CD8-positive, alpha-beta memory T cell (primary cell): ENCODE measurements around the gene SASH1. TPM values are rescaled to one million over a fixed set of nuclear protein-coding genes. Genes with fewer than 3 reads are reported as not detected.

Experiments
- CTCF ChIA-PET: fragments of 350-600 bp; sonication (Branson Sonifier 250); formaldehyde crosslinking; loops from one replicate; lab custom pipeline; 2021; ENCODE audit warnings: antibody characterized with exemption; lab: Charles Lee
- POLR2A ChIA-PET: fragments of 350-600 bp; sonication (Branson Sonifier 250); formaldehyde crosslinking; loops from one replicate; lab custom pipeline; 2021; ENCODE audit warnings: antibody characterized with exemption; lab: Charles Lee
- DNase-seq, 5 donors: peaks; one replicate each; pipeline versions ENCODE4 v3.0.0 to v3.0.0-alpha.2; 2020 to 2022; ENCODE audit warnings: mixed read lengths in 1 of 5
- H3K27ac ChIP-seq: one replicate; pipeline ENCODE4 v1.7.0; 2013; ENCODE audit warnings: low read depth, mild to moderate bottlenecking, low read length, moderate library complexity
- H3K27me3 ChIP-seq: 2 replicates; pipeline ENCODE4 v1.7.0; 2013; ENCODE audit warnings: low read length, mild to moderate bottlenecking; ENCODE audit not compliant: insufficient read depth, poor library complexity, severe bottlenecking
- H3K36me3 ChIP-seq: 2 replicates; pipeline ENCODE4 v1.7.0; 2013; ENCODE audit warnings: mild to moderate bottlenecking, low read length, moderate library complexity; ENCODE audit not compliant: insufficient read depth
- H3K4me1 ChIP-seq: 2 replicates; pipeline ENCODE4 v1.7.0; 2013; ENCODE audit warnings: mild to moderate bottlenecking, low read length, moderate library complexity; ENCODE audit not compliant: insufficient read depth
- H3K4me3 ChIP-seq: 2 replicates; pipeline ENCODE4 v1.7.0; 2013; ENCODE audit warnings: mild to moderate bottlenecking, low read length
- H3K9me3 ChIP-seq: 2 replicates; pipeline ENCODE4 v1.7.0; 2013; ENCODE audit warnings: mild to moderate bottlenecking, low read length
- H3K27ac Mint-ChIP-seq, 8 donors: one replicate each; pipeline ENCODE4 v1.8.0; 2020 to 2021; ENCODE audit warnings: mixed read lengths in 8 of 8, mild to moderate bottlenecking in 6 of 8, inconsistent platforms in 3 of 8, moderate library complexity in 3 of 8
- H3K27me3 Mint-ChIP-seq, 2 donors: one replicate each; pipeline ENCODE4 v1.8.0; 2020 to 2021; ENCODE audit warnings: mixed read lengths in 2 of 2, mild to moderate bottlenecking in 1 of 2, moderate library complexity in 1 of 2
- H3K36me3 Mint-ChIP-seq, 3 donors: one replicate each; pipeline ENCODE4 v1.8.0; 2020 to 2021; ENCODE audit warnings: mixed read lengths in 3 of 3, inconsistent platforms in 1 of 3, mild to moderate bottlenecking in 1 of 3
- H3K4me1 Mint-ChIP-seq, 3 donors: one replicate each; pipeline ENCODE4 v1.8.0; 2020 to 2021; ENCODE audit warnings: mixed read lengths in 3 of 3, inconsistent platforms in 1 of 3, mild to moderate bottlenecking in 1 of 3
- H3K4me3 Mint-ChIP-seq, 7 donors: one replicate each; pipeline ENCODE4 v1.8.0; 2020 to 2021; ENCODE audit warnings: mixed read lengths in 7 of 7, mild to moderate bottlenecking in 6 of 7, moderate library complexity in 4 of 7, inconsistent platforms in 2 of 7
- H3K9me3 Mint-ChIP-seq, 5 donors: one replicate each; pipeline ENCODE4 v1.8.0; 2020 to 2022; ENCODE audit warnings: mixed read lengths in 5 of 5, mild to moderate bottlenecking in 3 of 5, moderate library complexity in 2 of 5, inconsistent platforms in 1 of 5
- polyA plus RNA-seq: library from polyadenylated mRNA; unstranded; fragments of 300-500 nt; fragmentation: Illumina TruSeq; gene quantifications from one replicate; pipeline ENCODE4 v1.2.3, GENCODE V29; 2021
- total RNA-seq, 2 experiments: library from RNA; stranded (reverse); gene quantifications; one replicate each; pipeline ENCODE4 v1.2.3, GENCODE V29; 2021

Gene SASH1
- total and polyA plus RNA-seq, 3 experiments from 2014 or later: 0.72 to 0.95 TPM; not detected in 1

- Mint-ChIP-seq H3K4me3 (no peak overlapping the region), H3K27ac (no peak overlapping the region)
Measured at GRCh38 chr6:148497257-148497656, 154.6 kb downstream of the SASH1 start.

GRCh38 chr6:148497717-148498116 is 155.1 kb downstream of the SASH1 start:
- ChIA-PET CTCF (no interaction called here), POLR2A (no interaction called here)
- H3K27ac Mint-ChIP-seq: no peak overlapping the region
- H3K4me1 Mint-ChIP-seq: no peaks in the 10 kb centered on the region
- peaks cover 0 to 2% (median 0%) of the 10 kb centered on the region in 3 donors for H3K36me3 Mint-ChIP-seq
- no peaks in the 10 kb centered on the region for H3K9me3 Mint-ChIP-seq
- no peak for DNase-seq
- H3K4me3 Mint-ChIP-seq: no peak overlapping the region
- no peaks in the 10 kb centered on the region for H3K4me1 ChIP-seq
- no peak overlapping the region for H3K4me3 ChIP-seq
- H3K27me3 Mint-ChIP-seq: peaks cover under 1 to 43% of the 10 kb centered on the region in 2 donors
- no peaks in the 10 kb centered on the region for H3K9me3 ChIP-seq
- H3K27ac ChIP-seq: no peak overlapping the region
- no peaks in the 10 kb centered on the region for H3K36me3 ChIP-seq
- H3K27me3 ChIP-seq: no peaks in the 10 kb centered on the region

More at GRCh38 chr6:148497257-148497656, 154.6 kb downstream of the SASH1 start:
- H3K4me1 Mint-ChIP-seq: no peaks in the 10 kb centered on the region
- Histone ChIP-seq H3K9me3 (no peaks in the 10 kb centered on the region), H3K4me3 (no peak overlapping the region), H3K27me3 (no peaks in the 10 kb centered on the region), H3K27ac (no peak overlapping the region), H3K36me3 (no peaks in the 10 kb centered on the region), H3K4me1 (no peaks in the 10 kb centered on the region)
- no peak for DNase-seq
- ChIA-PET POLR2A (no interaction called here), CTCF (no interaction called here)
- peaks cover 0 to 2% (median 0%) of the 10 kb centered on the region in 3 donors for H3K36me3 Mint-ChIP-seq
- no peaks in the 10 kb centered on the region for H3K9me3 Mint-ChIP-seq
- H3K27me3 Mint-ChIP-seq: peaks cover 0 to 40% of the 10 kb centered on the region in 2 donors

GRCh38 chr6:148500402-148500801 is 157.8 kb downstream of the SASH1 start:
- Mint-ChIP-seq H3K27ac (no peak overlapping the region), H3K4me1 (no peaks in the 10 kb centered on the region), H3K9me3 (no peaks in the 10 kb centered on the region), H3K36me3 (peaks cover 0 to 2% (median 0%) of the 10 kb centered on the region in 3 donors), H3K4me3 (no peak overlapping the region), H3K27me3 (peaks cover 6 to 37% of the 10 kb centered on the region in 2 donors)
- no peaks in the 10 kb centered on the region for H3K27me3 ChIP-seq
- DNase-seq: no peak
- H3K9me3 ChIP-seq: no peaks in the 10 kb centered on the region
- no peak overlapping the region for H3K27ac ChIP-seq
- no peak overlapping the region for H3K4me3 ChIP-seq
- ChIA-PET POLR2A (no interaction called here), CTCF (no interaction called here)
- H3K36me3 ChIP-seq: no peaks in the 10 kb centered on the region
- no peaks in the 10 kb centered on the region for H3K4me1 ChIP-seq

GRCh38 chr6:148501178-148501590 is 158.5 kb downstream of the SASH1 start:
- peaks cover 6 to 35% of the 10 kb centered on the region in 2 donors for H3K27me3 Mint-ChIP-seq
- Histone ChIP-seq H3K4me3 (no peak overlapping the region), H3K27ac (no peak overlapping the region), H3K27me3 (no peaks in the 10 kb centered on the region), H3K4me1 (no peaks in the 10 kb centered on the region), H3K36me3 (no peaks in the 10 kb centered on the region), H3K9me3 (no peaks in the 10 kb centered on the region)
- no peak overlapping the region for H3K27ac Mint-ChIP-seq
- CTCF ChIA-PET: no interaction called here
- no peaks in the 10 kb centered on the region for H3K4me1 Mint-ChIP-seq
- POLR2A ChIA-PET: no interaction called here
- H3K36me3 Mint-ChIP-seq: peaks cover 0 to 2% (median 0%) of the 10 kb centered on the region in 3 donors
- no peak overlapping the region for H3K4me3 Mint-ChIP-seq
- no peak for DNase-seq
- no peaks in the 10 kb centered on the region for H3K9me3 Mint-ChIP-seq

GRCh38 chr6:148502083-148502772 is 159.6 kb downstream of the SASH1 start:
- no peaks in the 10 kb centered on the region for H3K4me1 ChIP-seq
- H3K27ac ChIP-seq: no peak overlapping the region
- no peak overlapping the region for H3K4me3 Mint-ChIP-seq
- no peak for DNase-seq
- CTCF ChIA-PET: no interaction called here
- peaks cover 0 to 2% (median 0%) of the 10 kb centered on the region in 3 donors for H3K36me3 Mint-ChIP-seq
- peaks cover 9 to 38% of the 10 kb centered on the region in 2 donors for H3K27me3 Mint-ChIP-seq
- H3K36me3 ChIP-seq: no peaks in the 10 kb centered on the region
- H3K9me3 ChIP-seq: no peaks in the 10 kb centered on the region
- no peaks in the 10 kb centered on the region for H3K4me1 Mint-ChIP-seq
- H3K9me3 Mint-ChIP-seq: no peaks in the 10 kb centered on the region
- H3K27ac Mint-ChIP-seq: no peak overlapping the region
- POLR2A ChIA-PET: no interaction called here
- H3K27me3 ChIP-seq: no peaks in the 10 kb centered on the region
- H3K4me3 ChIP-seq: no peak overlapping the region

GRCh38 chr6:148502773-148503135 is 160.1 kb downstream of the SASH1 start:
- Histone ChIP-seq H3K36me3 (no peaks in the 10 kb centered on the region), H3K4me1 (no peaks in the 10 kb centered on the region), H3K4me3 (no peak overlapping the region), H3K27me3 (peaks cover 3% of the 10 kb centered on the region), H3K27ac (no peak overlapping the region), H3K9me3 (no peaks in the 10 kb centered on the region)
- POLR2A ChIA-PET: no interaction called here
- H3K27me3 Mint-ChIP-seq: peaks cover 10 to 36% of the 10 kb centered on the region in 2 donors
- no peak for DNase-seq
- CTCF ChIA-PET: no interaction called here
- no peak overlapping the region for H3K27ac Mint-ChIP-seq
- H3K9me3 Mint-ChIP-seq: no peaks in the 10 kb centered on the region
- no peaks in the 10 kb centered on the region for H3K4me1 Mint-ChIP-seq
- H3K36me3 Mint-ChIP-seq: peaks cover 0 to 2% (median 0%) of the 10 kb centered on the region in 3 donors
- H3K4me3 Mint-ChIP-seq: no peak overlapping the region

GRCh38 chr6:148503703-148504102 is 161.1 kb downstream of the SASH1 start:
- Histone ChIP-seq H3K36me3 (no peaks in the 10 kb centered on the region), H3K27me3 (peaks cover 4% of the 10 kb centered on the region), H3K4me3 (no peak overlapping the region), H3K9me3 (no peaks in the 10 kb centered on the region), H3K4me1 (no peaks in the 10 kb centered on the region), H3K27ac (no peak overlapping the region)
- H3K36me3 Mint-ChIP-seq: peaks cover 0 to 2% (median 0%) of the 10 kb centered on the region in 3 donors
- DNase-seq: no peak
- ChIA-PET CTCF (no interaction called here), POLR2A (no interaction called here)
- H3K4me1 Mint-ChIP-seq: no peaks in the 10 kb centered on the region
- peaks cover 15 to 41% of the 10 kb centered on the region in 2 donors for H3K27me3 Mint-ChIP-seq
- H3K9me3 Mint-ChIP-seq: no peaks in the 10 kb centered on the region
- no peak overlapping the region for H3K4me3 Mint-ChIP-seq
- no peak overlapping the region for H3K27ac Mint-ChIP-seq

GRCh38 chr6:148507774-148508173 is 165.1 kb downstream of the SASH1 start:
- Histone ChIP-seq H3K9me3 (no peaks in the 10 kb centered on the region), H3K4me3 (no peak overlapping the region), H3K36me3 (no peaks in the 10 kb centered on the region), H3K27me3 (peaks cover 14% of the 10 kb centered on the region), H3K27ac (no peak overlapping the region), H3K4me1 (no peaks in the 10 kb centered on the region)
- Mint-ChIP-seq H3K4me1 (peaks cover 0 to 4% (median 0%) of the 10 kb centered on the region in 3 donors), H3K4me3 (no peak overlapping the region), H3K27me3 (peaks cover 19 to 50% of the 10 kb centered on the region in 2 donors), H3K27ac (no peak overlapping the region), H3K9me3 (no peaks in the 10 kb centered on the region), H3K36me3 (no peaks in the 10 kb centered on the region)
- POLR2A ChIA-PET: no interaction called here
- CTCF ChIA-PET: no interaction called here
- no peak for DNase-seq
